HEK293 (cell line): ENCODE measurements around the gene PRPF4.
A peak's percentile ranks its signal among the peaks of the same experiment; 100 is the strongest.

Experiments used
- CTCF ChIA-PET: fragments of 350-600 bp; formaldehyde crosslinking; extraction: SDS; loops from one replicate; lab custom pipeline; 2021; ENCODE audit warnings: antibody characterized with exemption; lab: Yijun Ruan, JAX
- POLR2A ChIA-PET: fragments of 300-600 bp; formaldehyde crosslinking; extraction: SDS; loops from one replicate; lab custom pipeline; 2020; ENCODE audit warnings: antibody characterized with exemption, inconsistent platforms; lab: Yijun Ruan, JAX
- H3K27ac ChIP-seq: fragments of 200-500 bp; sonication (Bioruptor generic); 2 replicates; pipeline ENCODE4 v1.5.1; 2014; ENCODE audit warnings: low read depth, low read length, control low read depth, inconsistent platforms; ENCODE audit errors: extremely low read depth
- H3K36me3 ChIP-seq, 2 experiments: fragments of 200-500 bp in 1 of 2; sonication (Bioruptor generic) in 1 of 2; 1 replicate in 1 of 2; 2 replicates in 1 of 2; pipeline ENCODE4 v1.5.1; 2014 to 2017; ENCODE audit warnings: inconsistent platforms in 2 of 2, low read length in 2 of 2; ENCODE audit not compliant: control insufficient read depth in 2 of 2, insufficient read depth in 1 of 2
- H3K4me1 ChIP-seq: fragments of 200-500 bp; sonication (Bioruptor generic); 2 replicates; pipeline ENCODE4 v1.5.1; 2014; ENCODE audit warnings: mild to moderate bottlenecking, low read length, inconsistent platforms; ENCODE audit not compliant: control insufficient read depth, insufficient read depth
- H3K4me3 ChIP-seq: 2 replicates; pipeline ENCODE4 v1.5.1; 2011; ENCODE audit warnings: low read depth, mild to moderate bottlenecking, control low read depth, low read length, moderate library complexity
- H3K9me3 ChIP-seq: fragments of 200-500 bp; sonication (Bioruptor generic); 2 replicates; pipeline ENCODE4 v1.5.1; 2014; ENCODE audit warnings: low read depth, low read length, inconsistent platforms; ENCODE audit not compliant: control insufficient read depth, insufficient read depth
- ATF2 ChIP-seq: fragments of 450-650 bp; formaldehyde crosslinking; IDR thresholded peaks from 2 replicates; pipeline ENCODE4 v1.5.1; 2016; ENCODE audit warnings: missing biosample characterization, missing genetic modification characterization, low read depth
- BCL11B ChIP-seq: fragments of 450-650 bp; formaldehyde crosslinking; IDR thresholded peaks from 2 replicates; pipeline ENCODE4 v1.5.1; 2016; ENCODE audit warnings: low read depth, missing biosample characterization, missing genetic modification characterization
- CTCF ChIP-seq: fragments of 450-650 bp; formaldehyde crosslinking; IDR thresholded peaks from 2 replicates; pipeline ENCODE4 v1.5.1; 2016; ENCODE audit warnings: missing biosample characterization, missing genetic modification characterization
- HOXC10 ChIP-seq: sonication (generic); formaldehyde crosslinking; IDR thresholded peaks from 2 replicates; pipeline ENCODE4 v1.8.1; 2023; ENCODE audit warnings: mild to moderate bottlenecking, missing genetic modification reagents
- IKZF3 ChIP-seq: fragments of 450-650 bp; IDR thresholded peaks from 2 replicates; pipeline ENCODE4 v1.5.0; 2018; ENCODE audit warnings: missing biosample characterization, mild to moderate bottlenecking, missing genetic modification characterization, moderate library complexity
- MYNN ChIP-seq: fragments of 450-650 bp; formaldehyde crosslinking; IDR thresholded peaks from 2 replicates; pipeline ENCODE4 v1.5.1; 2016; ENCODE audit warnings: missing biosample characterization, missing genetic modification characterization, borderline replicate concordance
- MZF1 ChIP-seq: fragments of 450-650 bp; formaldehyde crosslinking; IDR thresholded peaks from 2 replicates; pipeline ENCODE4 v1.5.1; 2017; ENCODE audit warnings: missing biosample characterization, missing genetic modification characterization, borderline replicate concordance
- REST ChIP-seq: fragments of 450-650 bp; formaldehyde crosslinking; IDR thresholded peaks from 2 replicates; pipeline ENCODE4 v1.5.1; 2016; ENCODE audit warnings: missing biosample characterization, missing genetic modification characterization
- ZBTB44 ChIP-seq: fragments of 450-650 bp; IDR thresholded peaks from 2 replicates; pipeline ENCODE4 v1.5.1; 2018; ENCODE audit warnings: missing biosample characterization, mild to moderate bottlenecking, missing genetic modification characterization
- ZFP41 ChIP-seq: fragments of 450-650 bp; formaldehyde crosslinking; IDR thresholded peaks from 2 replicates; pipeline ENCODE4 v1.5.1; 2016; ENCODE audit warnings: missing biosample characterization, missing genetic modification characterization, borderline replicate concordance
- ZFP69B ChIP-seq: fragments of 450-650 bp; formaldehyde crosslinking; IDR thresholded peaks from 2 replicates; pipeline ENCODE4 v1.5.1; 2016; ENCODE audit warnings: missing biosample characterization, missing genetic modification characterization
- ZNF292 ChIP-seq: fragments of 450-650 bp; formaldehyde crosslinking; IDR thresholded peaks from 2 replicates; pipeline ENCODE4 v1.5.1; 2016; ENCODE audit warnings: low read depth, missing biosample characterization, missing genetic modification characterization, borderline replicate concordance
- ZNF362 ChIP-seq: fragments of 450-650 bp; formaldehyde crosslinking; IDR thresholded peaks from 2 replicates; pipeline ENCODE4 v1.5.1; 2016; ENCODE audit warnings: missing biosample characterization, missing genetic modification characterization
- ZNF529 ChIP-seq: fragments of 450-650 bp; formaldehyde crosslinking; IDR thresholded peaks from 2 replicates; pipeline ENCODE4 v1.5.1; 2017; ENCODE audit warnings: missing genetic modification characterization, missing biosample characterization; ENCODE audit not compliant: insufficient replicate concordance
- ZNF610 ChIP-seq: fragments of 450-650 bp; formaldehyde crosslinking; IDR thresholded peaks from 2 replicates; pipeline ENCODE4 v1.5.1; 2016; ENCODE audit warnings: missing biosample characterization, missing genetic modification characterization, borderline replicate concordance
- ZNF621 ChIP-seq: fragments of 450-650 bp; formaldehyde crosslinking; IDR thresholded peaks from 2 replicates; pipeline ENCODE4 v1.5.1; 2017; ENCODE audit warnings: missing biosample characterization, missing genetic modification characterization
- ZNF629 ChIP-seq: fragments of 450-650 bp; formaldehyde crosslinking; IDR thresholded peaks from 2 replicates; pipeline ENCODE4 v1.5.1; 2017; ENCODE audit warnings: missing biosample characterization, missing genetic modification characterization
- ZNF654 ChIP-seq: fragments of 450-650 bp; formaldehyde crosslinking; IDR thresholded peaks from 2 replicates; pipeline ENCODE4 v1.5.1; 2016; ENCODE audit warnings: low read depth, missing biosample characterization, missing genetic modification characterization
- ZNF785 ChIP-seq: fragments of 450-650 bp; formaldehyde crosslinking; IDR thresholded peaks from 2 replicates; pipeline ENCODE4 v1.5.1; 2016; ENCODE audit warnings: missing biosample characterization, missing genetic modification characterization
- ZSCAN18 ChIP-seq: fragments of 450-650 bp; formaldehyde crosslinking; IDR thresholded peaks from 2 replicates; pipeline ENCODE4 v1.5.1; 2016; ENCODE audit warnings: missing biosample characterization, missing genetic modification characterization
- ZXDB ChIP-seq: fragments of 450-650 bp; formaldehyde crosslinking; IDR thresholded peaks from 2 replicates; pipeline ENCODE4 v1.5.1; 2016; ENCODE audit warnings: missing biosample characterization, missing genetic modification characterization

The PRPF4 gene

GRCh38 chr9:113269871-113270270 is 5.6 kb upstream of the PRPF4 start (continued):
- no peak for TF ChIP-seq CTCF (tag by site-specific recombination)
- TF ChIP-seq ZNF621 (tag by site-specific recombination) = no peak
- TF ChIP-seq MZF1 (tag by site-specific recombination) = no peak
- no peak for TF ChIP-seq MYNN (tag by site-specific recombination)
- TF ChIP-seq ZNF292 (tag by site-specific recombination) = no peak

- Histone ChIP-seq H3K4me1 (0 out of 2 replicates have a peak, but pooled peaks cover 3% of the 10 kb centered on the region), H3K36me3 (peaks cover 29 to 64% of the 10 kb centered on the region in 2 experiments), H3K4me3 (peak overlapping the region; percentile 85), H3K9me3 (no peaks in the 10 kb centered on the region), H3K27ac (peak overlapping the region; percentile 49)
- POLR2A ChIA-PET = interaction anchor here (0.6 to 4.5 kb wide), 22 partner anchors 9 to 384 kb away, joined by 3 to 44 read pairs (median 6); partner anchors contain the start of genes ALAD, BSPRY, C9orf43 and FKBP15
- CTCF ChIA-PET = interaction anchor here (0.6 to 5.6 kb wide), 43 partner anchors 8 to 772 kb away, joined by 3 to 64 read pairs (median 5); partner anchors contain the start of genes ALAD, BSPRY, FKBP15 and SLC31A1
- no peak for TF ChIP-seq ZFP41
- TF ChIP-seq CTCF (tag by site-specific recombination) = peak; percentile 21
- no peak for TF ChIP-seq ZSCAN18 (tag by site-specific recombination)
- TF ChIP-seq REST (tag by site-specific recombination) = no peak
- TF ChIP-seq ZFP69B (tag by site-specific recombination) = no peak
- TF ChIP-seq ATF2 (tag by site-specific recombination) = no peak
- TF ChIP-seq ZNF610 (tag by site-specific recombination) = 0 out of 2 replicates have a peak, but pooled peaks have one; percentile 27
- TF ChIP-seq ZNF629 (tag by site-specific recombination) = no peak
- TF ChIP-seq ZBTB44 (tag by site-specific recombination) = no peak
- TF ChIP-seq ZNF785 (tag by site-specific recombination) = no peak
- TF ChIP-seq ZXDB = no peak
- peak; percentile 38; the same call in 1 of the 2 replicates for TF ChIP-seq IKZF3 (tag by site-specific recombination)
- TF ChIP-seq ZNF362 (tag by site-specific recombination) = peak; percentile 34; the same call in 1 of the 2 replicates
- peak; percentile 42; the same call in 1 of the 2 replicates for TF ChIP-seq BCL11B
- TF ChIP-seq ZNF654 (tag by site-specific recombination) = peak; percentile 73
- TF ChIP-seq HOXC10 = no peak
- no peak for TF ChIP-seq ZNF529 (tag by site-specific recombination)
Measured at GRCh38 chr9:113274474-113275156, 843 bp upstream of the PRPF4 start.
